Coronary artery (tissue), 2 donors: ENCODE data around the gene LRRIQ1.

Source experiments
- DNase-seq: peaks from one replicate; pipeline ENCODE4 v3.0.0-alpha.2; 2017; ENCODE audit warnings: low spot score
- H3K27ac ChIP-seq, 2 donors: fragments of 200-600 bp; sonication (generic); one replicate each; pipeline ENCODE4 v1.5.1; 2016 to 2019
- H3K4me3 ChIP-seq: fragments of 200-600 bp; sonication (generic); 2 replicates; pipeline ENCODE4 v1.5.1; 2016; ENCODE audit warnings: mild to moderate bottlenecking, moderate library complexity
- CTCF ChIP-seq: fragments of 200-600 bp; sonication (generic); IDR thresholded peaks from one replicate; pipeline ENCODE4 v1.5.1; 2019; ENCODE audit warnings: antibody characterized with exemption

The LRRIQ1 gene

GRCh38 chr12:85155791-85156190 is 119.6 kb downstream of the LRRIQ1 start:
- Histone ChIP-seq H3K27ac (no peak overlapping the region), H3K4me3 (no peak overlapping the region)
- no peak for TF ChIP-seq CTCF
- DNase-seq, result no peak

GRCh38 chr12:85156569-85156968 is 120.4 kb downstream of the LRRIQ1 start:
- Histone ChIP-seq H3K27ac (no peak overlapping the region), H3K4me3 (no peak overlapping the region)
- no peak for TF ChIP-seq CTCF
- DNase-seq, result no peak

GRCh38 chr12:85157035-85157603 is 121.0 kb downstream of the LRRIQ1 start:
- no peak for TF ChIP-seq CTCF
- DNase-seq, result no peak
- H3K27ac ChIP-seq, result no peak overlapping the region
- H3K4me3 ChIP-seq, result no peak overlapping the region

- Histone ChIP-seq H3K4me3 (no peak overlapping the region), H3K27ac (no peak overlapping the region)
- DNase-seq, result no peak
- no peak for TF ChIP-seq CTCF
Observed at GRCh38 chr12:85163752-85164321, 127.7 kb downstream of the LRRIQ1 start.

GRCh38 chr12:85179680-85180270 is 143.6 kb downstream of the LRRIQ1 start:
- no peak for DNase-seq
- no peak for TF ChIP-seq CTCF
- no peak overlapping the region for H3K27ac ChIP-seq

GRCh38 chr12:85182699-85183098 is 146.5 kb downstream of the LRRIQ1 start:
- DNase-seq, result no peak
- no peak overlapping the region for H3K27ac ChIP-seq
- TF ChIP-seq CTCF, result no peak
- H3K4me3 ChIP-seq, result no peak overlapping the region

More at GRCh38 chr12:85179680-85180270, 143.6 kb downstream of the LRRIQ1 start:
- H3K4me3 ChIP-seq, result no peak overlapping the region

GRCh38 chr12:85183855-85184254 is 147.7 kb downstream of the LRRIQ1 start:
- Histone ChIP-seq H3K27ac (no peak overlapping the region), H3K4me3 (no peak overlapping the region)
- DNase-seq, result no peak
- no peak for TF ChIP-seq CTCF
